CD4-positive, alpha-beta T cell treated with Interleukin-6 at 100 ng/mL for 8 hours (primary cell): Measurements from ENCODE around the gene CENPT.
"Not testable (repeated sequence)": the region's sequence is repeated elsewhere in the genome, so short reads cannot be mapped to it uniquely, and the experiment has no call there.

ENCODE experiments used
- DNase-seq: peaks from one replicate; pipeline ENCODE4 v3.0.0-alpha.2; 2020; ENCODE audit warnings: mixed read lengths, low spot score

CENPT gene

GRCh38 chr16:67846063-67846319 is 1.5 kb downstream of the CENPT start:
- no peak for DNase-seq

GRCh38 chr16:67845291-67846062 is 2.0 kb downstream of the CENPT start:
- DNase-seq, result no peak

GRCh38 chr16:67844497-67844896 is 3.0 kb downstream of the CENPT start:
- DNase-seq, result no peak

- no peak for DNase-seq
These were observed 4.1 kb downstream of the CENPT start for GRCh38 chr16:67843343-67843765.

GRCh38 chr16:67842509-67843342 is 4.8 kb downstream of the CENPT start:
- peak; percentile 57 for DNase-seq

GRCh38 chr16:67841816-67842508 is 5.5 kb downstream of the CENPT start, which contains the start of gene THAP11:
TSS of gene THAP11 (plus strand) at chr16:67842320. CDS start at chr16:67842555, 235 bp downstream.
- DNase-seq, result peak; percentile 93

- no peak for DNase-seq
These were observed 6.2 kb downstream of the CENPT start for GRCh38 chr16:67841198-67841815.

GRCh38 chr16:67837811-67838210 is 9.7 kb downstream of the CENPT start:
- DNase-seq, result no peak

GRCh38 chr16:67837190-67837589 is 10.3 kb downstream of the CENPT start:
- DNase-seq, result not testable (repeated sequence)

GRCh38 chr16:67834242-67834614 is 13.3 kb downstream of the CENPT start:
- DNase-seq, result no peak

- peak; percentile 91 for DNase-seq
These were observed 13.9 kb downstream of the CENPT start for GRCh38 chr16:67833415-67834241.

GRCh38 chr16:67833030-67833414 is 14.5 kb downstream of the CENPT start:
- DNase-seq, result no peak

GRCh38 chr16:67828651-67829050 is 18.8 kb downstream of the CENPT start:
- no peak for DNase-seq

- no peak for DNase-seq
These were observed 21.6 kb downstream of the CENPT start for GRCh38 chr16:67825906-67826305.

GRCh38 chr16:67825119-67825518 is 22.4 kb downstream of the CENPT start:
- DNase-seq, result no peak

- DNase-seq, result no peak
These were observed 25.0 kb downstream of the CENPT start for GRCh38 chr16:67822511-67822910.

- DNase-seq, result no peak
These were observed 26.8 kb downstream of the CENPT start for GRCh38 chr16:67820608-67821259.

- DNase-seq, result no peak
These were observed 32.9 kb downstream of the CENPT start for GRCh38 chr16:67814567-67814966.

- DNase-seq, result no peak
These were observed 35.6 kb downstream of the CENPT start for GRCh38 chr16:67811899-67812298.

GRCh38 chr16:67807148-67807682 is 40.3 kb downstream of the CENPT start:
- no peak for DNase-seq
